ENCODE results near the gene GRAMD1B.
A peak's percentile ranks its signal among the peaks of the same experiment; 100 is the strongest.

The GRAMD1B gene

DNA sequence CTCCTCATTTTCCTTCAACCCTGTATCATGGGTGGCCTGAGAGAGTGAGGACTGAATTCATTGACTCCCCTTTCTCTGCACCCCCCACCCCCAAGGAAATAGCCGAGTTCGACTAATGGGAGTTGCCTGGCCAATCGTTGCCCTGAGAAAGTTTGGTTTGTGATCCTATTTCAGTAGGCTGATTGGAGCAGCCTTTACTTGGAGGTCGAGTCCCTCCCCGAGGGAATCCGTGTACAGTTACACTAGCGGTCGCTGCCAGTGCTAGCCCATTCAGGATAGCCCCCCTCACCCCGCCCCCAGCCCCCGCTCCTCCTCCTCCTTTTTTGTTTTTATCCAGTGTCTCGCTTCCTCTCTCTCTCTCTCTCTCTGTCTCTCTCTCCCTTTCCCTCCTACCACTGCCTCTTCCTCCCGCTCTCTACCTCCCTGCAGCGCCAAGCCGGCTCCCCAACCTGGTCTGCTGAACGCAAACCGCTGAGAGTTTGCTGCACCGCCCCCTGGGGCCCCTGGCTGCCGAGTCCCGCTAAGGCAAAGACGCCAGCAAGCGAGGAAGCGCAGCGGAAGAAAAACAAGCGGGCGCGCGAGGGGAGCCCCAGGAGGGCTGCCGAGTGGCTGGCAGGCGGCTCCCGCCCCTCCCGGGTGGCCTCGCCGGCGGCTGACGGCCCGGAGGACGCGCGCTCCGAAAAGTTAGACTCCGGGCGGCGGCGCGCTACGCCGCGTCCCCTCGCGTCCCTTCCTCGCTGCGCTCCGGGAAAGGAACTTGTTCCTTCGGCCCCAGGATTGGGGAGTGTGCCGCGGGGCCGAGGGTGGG lies at the start of gene GRAMD1B:
Gene GRAMD1B (plus strand): TSS at position 357 of the 808 bp plus-strand sequence. CDS start 524 bp downstream, outside the sequence.
- DNase-seq (ENCODE audit: low spot score): no peak

DNA sequence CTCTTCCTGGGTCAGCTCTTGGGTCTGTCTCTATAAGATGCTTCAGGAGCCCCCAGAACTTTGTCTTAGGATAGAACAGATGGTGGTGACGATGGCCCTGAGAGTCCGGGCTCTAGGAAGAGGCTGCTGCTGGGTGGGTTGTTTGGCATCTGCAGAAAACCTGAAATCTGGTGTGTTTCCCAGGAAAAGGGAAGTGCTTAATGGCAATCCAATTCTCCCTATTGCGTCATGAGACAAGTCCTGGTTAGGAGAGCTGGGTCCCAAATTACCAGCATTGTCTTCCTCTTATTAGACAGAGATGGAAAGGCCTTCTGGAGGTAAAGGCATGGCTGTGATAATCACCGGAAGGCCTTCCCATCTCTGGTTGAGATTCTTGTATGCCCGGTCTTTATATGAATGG lies 48.9 kb upstream of the GRAMD1B start:
- no peak for DNase-seq (ENCODE audit: low spot score)

DNA sequence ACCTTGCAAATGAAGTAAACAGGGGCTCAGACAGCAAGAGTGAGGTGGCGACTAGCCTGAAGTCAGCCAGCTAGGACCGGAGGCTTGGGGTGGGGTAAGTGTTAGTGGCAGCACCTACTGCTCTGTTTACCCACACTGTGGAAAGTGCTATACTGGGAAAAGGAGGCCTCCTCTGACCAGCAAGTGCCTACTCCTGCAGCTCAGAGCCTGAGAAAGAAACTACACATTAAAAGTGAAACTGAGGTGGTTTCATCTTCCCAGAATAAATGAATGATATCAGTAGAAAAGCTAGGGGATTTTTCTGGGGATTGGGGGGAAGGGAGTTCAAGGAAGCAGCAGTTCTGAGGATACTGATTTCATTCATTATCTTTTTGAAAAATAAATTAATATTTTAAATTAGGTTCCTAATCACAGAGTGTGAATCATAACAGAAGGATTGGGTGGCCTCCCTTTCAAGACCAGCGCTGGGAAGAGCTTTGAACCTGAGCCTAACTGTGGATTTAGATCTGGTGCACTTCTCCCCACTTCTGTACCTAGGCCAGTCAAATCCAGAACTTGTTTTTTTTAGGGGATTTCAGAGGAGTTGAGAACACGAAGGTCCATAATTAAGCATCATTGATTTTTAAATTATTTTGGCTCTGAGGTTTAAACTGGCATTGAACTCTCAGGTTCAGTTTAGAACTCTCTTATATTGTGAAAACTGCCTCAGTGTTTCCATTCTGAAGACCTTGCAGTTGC lies 48.1 kb upstream of the GRAMD1B start:
- no peak for DNase-seq (ENCODE audit: low spot score)

DNA sequence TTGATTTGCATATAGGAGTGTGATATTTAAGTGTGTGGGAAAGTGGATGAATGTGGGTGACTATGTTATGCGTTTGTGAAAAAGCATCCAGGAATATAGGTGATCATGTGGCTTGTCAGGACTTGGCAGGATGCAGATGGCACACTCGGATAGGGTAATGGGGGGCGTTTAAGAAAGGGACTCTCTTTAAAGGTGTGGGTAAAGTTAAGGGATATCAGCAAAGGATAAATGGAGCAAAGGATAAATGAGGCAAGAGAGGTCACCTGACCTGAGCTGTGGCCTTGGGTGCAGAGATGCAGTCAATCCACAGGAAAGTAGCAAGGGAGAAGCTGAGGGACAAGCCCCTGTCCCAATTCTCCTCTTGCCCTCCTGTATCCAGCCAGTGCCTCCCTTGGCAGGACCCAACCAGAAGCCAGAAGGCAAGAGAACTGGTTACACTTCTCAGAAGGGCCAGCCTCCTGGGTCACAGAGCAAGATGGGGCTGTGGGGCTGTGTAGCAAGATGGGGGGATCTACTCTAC lies 47.5 kb upstream of the GRAMD1B start:
- DNase-seq (ENCODE audit: low spot score): no peak

DNA sequence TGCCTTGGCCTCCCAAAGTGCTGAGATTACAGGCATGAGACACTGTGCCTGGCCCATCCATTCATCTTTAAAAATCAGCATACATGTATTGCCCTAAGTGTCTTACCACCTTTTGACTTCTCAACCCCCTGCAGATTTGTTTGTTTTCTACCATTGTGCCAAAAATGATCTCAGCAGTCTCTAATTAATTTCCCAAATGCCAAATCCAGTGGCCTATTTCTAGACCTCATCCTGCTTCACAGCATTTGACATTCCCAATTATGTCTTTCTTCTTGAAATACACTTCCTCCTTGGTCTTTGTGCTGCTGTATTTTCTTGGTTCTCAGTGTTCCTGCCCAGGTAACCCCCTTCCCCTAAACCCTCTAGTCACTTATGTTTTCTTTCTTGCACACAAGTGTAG lies 46.0 kb upstream of the GRAMD1B start:
- DNase-seq (ENCODE audit: low spot score): no peak

DNA sequence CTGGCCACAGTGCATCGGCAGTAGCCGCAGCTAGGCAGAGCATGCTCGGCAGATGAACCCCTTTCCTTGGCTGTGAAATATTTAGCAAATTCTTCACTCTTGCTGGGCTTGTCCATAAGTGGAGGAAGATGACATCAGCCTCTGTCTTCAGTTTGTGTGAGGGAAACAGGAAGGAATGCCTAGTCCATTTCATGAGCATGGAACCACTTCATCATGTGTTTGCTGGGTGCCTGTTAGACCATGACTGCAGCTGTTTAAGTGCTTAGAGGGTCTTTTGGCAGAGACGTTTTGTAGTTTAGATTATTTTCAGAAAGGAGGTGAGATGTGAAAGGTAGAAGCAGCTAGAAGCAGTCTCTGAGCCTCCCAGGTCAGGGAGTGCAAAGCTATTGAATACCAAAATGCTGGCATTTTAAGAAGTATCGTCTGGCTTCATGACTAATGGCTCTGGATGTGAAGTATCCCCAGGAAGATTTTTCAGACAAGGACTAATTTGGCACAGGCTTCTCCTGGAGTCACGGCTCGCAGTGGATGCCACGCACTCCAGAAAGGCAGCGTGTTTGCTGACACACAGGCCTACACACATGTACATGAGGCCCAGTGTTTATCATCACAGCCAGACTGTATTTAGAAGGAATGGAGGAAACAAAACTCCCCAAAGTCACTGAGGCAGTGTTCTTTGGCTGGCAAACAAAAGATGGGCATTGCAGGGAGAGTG lies 43.1 kb upstream of the GRAMD1B start:
- no peak for DNase-seq (ENCODE audit: low spot score)

DNA sequence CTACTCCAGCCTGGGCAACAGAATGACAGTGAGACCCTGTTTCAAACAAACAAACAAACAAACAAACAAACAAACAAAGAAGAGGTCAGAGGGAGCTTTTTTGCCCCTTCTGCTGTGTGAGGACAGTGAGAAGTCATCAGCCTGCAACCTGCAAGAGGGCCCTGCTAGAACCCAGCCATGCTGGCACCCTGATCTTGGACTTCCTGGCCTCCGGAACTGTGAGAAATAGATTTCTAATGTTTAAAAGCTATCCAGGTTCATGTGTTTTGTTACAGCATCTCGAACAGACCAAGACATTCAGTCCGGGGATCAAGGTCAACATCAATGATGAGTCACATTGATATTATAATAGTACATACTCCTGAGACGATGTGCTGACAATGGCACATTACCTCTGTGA lies 41.4 kb upstream of the GRAMD1B start:
- DNase-seq (ENCODE audit: low spot score): no peak

DNA sequence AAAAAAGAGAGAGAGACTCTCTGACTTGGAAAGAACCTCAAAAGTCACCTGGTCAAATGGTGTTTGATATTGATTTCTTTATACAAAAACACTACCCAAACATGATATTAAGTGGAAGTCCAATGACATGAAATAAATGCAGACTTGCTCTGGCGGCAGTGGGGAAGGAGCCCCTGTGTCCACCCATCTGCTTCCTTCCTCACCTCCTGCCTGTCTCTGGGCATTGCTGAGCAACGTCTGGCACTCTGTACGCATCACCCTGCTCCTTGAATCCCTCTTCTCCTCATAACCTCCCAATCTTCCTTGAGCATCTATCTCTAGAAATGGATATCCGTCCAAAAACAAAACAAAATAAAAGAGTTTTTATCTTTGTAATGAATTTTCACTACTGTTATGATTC lies 39.9 kb upstream of the GRAMD1B start:
- DNase-seq (ENCODE audit: low spot score): no peak

DNA sequence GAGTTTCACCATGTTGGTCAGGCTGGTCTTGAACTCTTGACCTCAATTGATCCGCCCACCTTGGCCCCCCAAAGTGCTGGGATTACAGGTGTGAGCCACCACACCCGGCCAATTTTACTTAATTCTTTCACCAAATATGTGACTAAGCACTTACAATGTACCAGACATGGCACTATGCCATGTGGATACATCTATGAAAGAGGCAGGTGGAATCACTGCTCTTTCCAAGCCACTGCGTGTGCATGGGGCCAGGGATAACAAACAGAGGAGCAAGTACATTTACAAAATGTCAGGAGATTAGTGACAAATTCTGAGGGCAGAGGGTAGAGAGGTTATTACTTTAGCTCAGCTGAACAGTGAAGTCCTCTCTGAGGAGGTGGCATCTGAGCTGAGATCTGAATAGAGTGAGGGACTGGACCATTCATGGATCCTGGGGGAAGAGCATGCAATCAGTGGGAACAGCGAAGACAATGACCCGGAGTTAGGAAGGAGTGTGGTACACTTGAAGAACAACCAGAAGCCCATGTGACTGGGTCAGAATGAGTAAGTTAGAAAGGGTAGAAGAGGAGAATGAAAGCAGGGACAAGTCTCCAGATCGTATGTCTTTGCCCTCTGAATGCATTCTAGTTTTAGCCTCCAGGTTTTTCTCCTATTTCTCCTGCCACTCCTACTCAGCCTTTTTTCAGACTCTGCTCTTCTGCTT lies 38.3 kb upstream of the GRAMD1B start:
- DNase-seq (ENCODE audit: low spot score): no peak

DNA sequence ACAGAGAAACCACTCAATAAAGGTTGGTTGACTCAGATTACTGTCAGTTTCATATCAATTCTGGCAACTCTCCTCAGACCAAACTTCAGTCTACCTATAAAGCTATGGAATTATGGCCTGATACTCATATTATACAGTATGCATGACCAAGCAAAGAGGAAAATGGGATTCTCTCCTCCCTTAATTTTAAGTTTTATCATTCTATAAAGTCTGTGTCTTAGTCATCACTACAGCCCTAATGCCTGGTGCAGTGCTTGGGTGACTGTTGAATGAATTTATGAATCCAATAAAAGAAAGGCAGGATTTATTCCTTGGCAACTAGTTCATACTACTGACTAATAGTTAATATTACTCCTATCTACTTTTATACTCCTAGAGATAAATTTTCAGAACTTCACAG lies 37.6 kb upstream of the GRAMD1B start:
- DNase-seq (ENCODE audit: low spot score): no peak

DNA sequence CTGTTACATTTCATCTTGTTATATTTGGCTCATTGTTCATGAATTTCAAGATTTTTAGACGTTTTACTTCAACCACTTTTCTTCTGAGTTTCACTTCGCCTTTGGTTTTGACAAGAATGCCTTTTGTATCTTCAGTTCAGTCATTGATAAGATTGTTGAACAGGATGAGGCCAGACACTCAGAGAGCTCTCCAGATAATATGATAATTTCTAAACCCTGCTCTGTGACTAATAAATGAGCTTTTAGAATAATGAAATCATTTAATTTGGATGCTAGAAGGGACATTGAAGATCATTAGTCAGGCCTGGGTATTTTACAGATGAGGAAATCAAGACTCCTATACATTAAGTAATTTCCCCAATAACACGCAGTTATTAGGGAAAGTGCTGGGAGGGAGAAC lies 37.2 kb upstream of the GRAMD1B start:
- no peak for DNase-seq (ENCODE audit: low spot score)

DNA sequence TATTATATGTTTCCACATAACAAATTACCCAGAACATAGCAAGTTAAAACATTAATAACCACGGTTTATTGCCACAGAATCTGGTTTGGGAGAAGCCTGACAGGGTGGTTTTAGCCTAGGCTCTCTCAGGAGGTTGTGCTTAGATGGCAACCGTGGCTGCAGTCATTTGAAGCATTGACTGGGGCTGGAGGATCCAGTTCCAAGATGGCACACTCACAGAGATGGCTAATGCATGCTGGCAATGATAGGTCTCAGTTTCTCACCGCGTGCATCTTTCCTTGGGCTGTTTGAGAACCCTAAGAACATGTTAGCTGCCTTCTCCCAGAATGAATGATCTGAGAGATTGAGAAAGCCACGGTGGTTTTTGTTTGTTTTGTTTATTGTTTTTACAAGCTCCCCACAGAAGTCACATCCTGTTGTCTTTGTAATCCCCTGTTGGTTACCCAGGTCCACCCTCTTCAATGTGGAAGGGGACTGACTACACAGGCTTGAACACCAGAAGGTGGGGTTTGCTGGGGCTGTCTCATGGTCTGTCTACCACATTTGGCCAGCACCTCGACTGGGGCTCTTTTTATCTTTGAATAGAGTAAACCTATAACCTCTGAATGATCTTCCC lies 36.6 kb upstream of the GRAMD1B start:
- no peak for DNase-seq (ENCODE audit: low spot score)

DNA sequence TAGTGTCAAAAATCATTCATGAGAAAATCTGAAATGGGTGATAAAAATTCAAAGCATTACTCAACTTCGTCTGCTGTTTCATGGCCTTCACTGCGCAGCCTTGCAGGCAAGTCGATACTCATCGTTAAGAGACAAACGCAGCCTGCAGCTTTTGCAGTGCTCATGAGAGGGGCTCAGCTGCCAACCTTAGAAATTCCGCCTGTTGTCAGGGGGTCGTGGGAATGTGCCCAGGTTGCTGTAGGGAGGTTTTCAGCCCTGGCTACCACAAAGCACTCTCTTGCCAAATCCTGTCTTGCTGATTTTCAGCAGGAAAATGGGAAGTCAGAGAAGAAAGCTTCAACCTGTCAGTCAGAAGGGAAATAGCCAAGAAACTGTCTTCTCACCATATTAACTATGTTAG lies 25.4 kb upstream of the GRAMD1B start:
- DNase-seq (ENCODE audit: low spot score): no peak

DNA sequence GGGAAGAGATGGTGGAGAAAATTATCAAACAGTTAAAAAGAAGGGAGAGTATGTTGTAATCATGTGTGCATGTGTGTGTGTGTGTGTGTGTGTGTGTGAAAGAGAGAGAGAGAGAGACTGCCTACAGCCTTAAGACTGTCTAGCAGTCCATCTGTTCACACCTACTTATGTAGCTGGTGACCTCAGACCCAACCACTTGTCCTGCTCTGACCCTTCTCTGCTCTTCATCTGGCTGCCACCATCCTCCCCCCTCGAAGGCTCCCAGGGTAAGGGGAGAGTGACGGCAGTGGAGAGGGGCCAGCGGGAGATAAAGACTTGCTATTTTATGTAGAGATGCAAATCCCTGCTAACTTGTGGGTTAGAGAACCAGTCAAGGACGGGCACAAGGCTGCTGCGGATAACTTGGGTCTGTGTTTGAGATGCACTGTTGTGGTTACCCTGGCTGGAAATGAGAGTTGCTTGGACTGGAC lies 24.9 kb upstream of the GRAMD1B start:
- no peak for DNase-seq (ENCODE audit: low spot score)

DNA sequence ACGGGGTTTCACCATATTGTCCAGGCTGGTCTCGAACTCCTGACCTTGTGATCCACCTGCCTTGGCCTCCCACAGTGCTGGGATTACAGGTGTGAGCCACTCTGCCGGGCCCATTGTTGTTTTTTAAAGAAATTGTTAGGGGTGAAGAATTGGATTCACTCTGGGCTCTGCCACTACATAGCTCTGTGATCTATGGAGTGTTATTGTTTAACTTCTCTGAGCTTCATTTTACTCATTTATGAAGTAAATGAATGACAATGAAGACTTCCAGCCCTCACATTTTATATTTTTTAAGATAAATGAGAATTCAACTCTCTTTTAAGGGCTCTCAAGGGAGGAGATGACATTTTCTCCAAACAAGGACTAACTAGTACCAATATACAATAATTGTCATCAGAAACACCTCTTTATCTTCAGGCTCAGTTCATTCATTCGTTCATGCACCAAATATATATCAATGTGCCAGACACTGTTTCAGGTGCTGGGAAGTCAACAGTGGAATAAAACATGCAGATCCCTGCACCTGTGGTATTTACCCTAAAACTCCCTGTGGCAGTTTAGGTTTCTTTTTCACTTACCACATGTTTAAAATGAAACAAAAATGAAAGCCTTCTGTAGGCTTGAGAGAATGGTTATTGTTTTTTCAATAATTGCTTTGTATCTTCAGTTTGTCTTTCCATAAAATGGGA lies 23.5 kb upstream of the GRAMD1B start:
- no peak for DNase-seq (ENCODE audit: low spot score)

DNA sequence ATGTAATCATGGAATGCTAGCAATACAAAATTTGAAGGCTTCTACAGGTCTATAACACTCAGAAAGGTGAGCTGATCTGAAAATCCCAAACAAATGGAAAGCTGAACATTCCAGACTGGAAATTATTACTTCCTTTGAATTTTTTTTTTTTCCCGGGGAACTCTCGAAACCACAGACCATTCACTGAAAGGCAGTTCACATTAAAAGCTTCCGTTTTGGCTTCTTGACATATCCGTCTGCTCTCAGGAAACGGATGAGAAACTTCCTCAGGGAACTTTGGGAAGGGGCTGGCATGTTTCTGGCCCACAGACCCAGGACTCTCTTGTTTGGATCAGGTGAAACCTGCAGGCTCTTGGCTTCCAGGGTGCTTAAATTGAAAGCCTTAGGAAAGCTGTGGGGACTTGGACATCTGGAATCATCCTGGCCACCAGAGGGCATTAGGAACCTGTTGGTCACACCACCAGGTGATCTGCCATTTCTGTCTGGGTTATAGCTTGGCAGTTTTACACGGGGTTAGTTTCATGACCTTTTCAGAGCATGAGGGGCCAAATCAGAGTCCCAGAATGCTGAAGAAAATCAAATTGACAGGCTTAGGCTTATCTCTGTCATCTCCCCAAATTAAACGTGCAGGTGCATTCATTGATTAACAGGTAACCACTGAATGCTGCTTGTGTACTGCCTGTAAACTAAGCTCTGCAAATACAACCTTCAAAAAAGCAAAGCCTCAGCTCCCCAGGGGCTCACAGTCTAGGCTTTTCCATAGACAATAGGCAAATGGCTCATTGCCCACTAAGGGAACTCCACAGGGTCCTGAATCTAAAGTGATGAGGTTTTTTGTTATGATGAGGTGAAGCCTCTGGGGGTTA lies 22.7 kb upstream of the GRAMD1B start:
- peak; percentile 70 for DNase-seq (ENCODE audit: low spot score)

DNA sequence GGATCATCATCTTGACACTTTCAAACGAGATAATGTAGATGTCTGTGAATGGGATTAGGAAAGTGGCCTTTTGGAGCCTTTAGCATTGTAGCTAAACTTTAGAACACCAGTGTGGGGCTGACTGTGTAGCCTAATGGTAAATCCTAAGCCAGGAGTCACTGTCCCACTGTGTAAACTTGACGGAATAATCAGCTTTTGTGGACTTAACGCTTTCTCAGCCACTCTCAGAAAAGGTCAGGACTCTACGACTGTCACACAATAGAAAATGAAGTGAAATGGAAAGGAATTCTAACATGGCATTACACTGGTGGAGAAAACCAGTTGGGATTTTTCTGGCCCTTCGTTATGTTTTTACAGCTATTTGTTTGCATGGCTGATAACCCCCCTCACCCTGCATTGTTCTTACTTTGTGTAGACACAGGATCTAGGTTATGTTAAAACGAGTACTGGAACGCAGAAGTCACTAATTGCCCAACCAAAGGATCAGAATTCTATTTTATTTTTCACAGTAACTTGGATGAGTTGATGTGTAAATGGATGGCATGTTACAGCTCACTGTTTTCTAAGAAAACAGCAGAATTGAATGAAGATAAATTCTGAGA lies 22.0 kb upstream of the GRAMD1B start:
- no peak for DNase-seq (ENCODE audit: low spot score)

DNA sequence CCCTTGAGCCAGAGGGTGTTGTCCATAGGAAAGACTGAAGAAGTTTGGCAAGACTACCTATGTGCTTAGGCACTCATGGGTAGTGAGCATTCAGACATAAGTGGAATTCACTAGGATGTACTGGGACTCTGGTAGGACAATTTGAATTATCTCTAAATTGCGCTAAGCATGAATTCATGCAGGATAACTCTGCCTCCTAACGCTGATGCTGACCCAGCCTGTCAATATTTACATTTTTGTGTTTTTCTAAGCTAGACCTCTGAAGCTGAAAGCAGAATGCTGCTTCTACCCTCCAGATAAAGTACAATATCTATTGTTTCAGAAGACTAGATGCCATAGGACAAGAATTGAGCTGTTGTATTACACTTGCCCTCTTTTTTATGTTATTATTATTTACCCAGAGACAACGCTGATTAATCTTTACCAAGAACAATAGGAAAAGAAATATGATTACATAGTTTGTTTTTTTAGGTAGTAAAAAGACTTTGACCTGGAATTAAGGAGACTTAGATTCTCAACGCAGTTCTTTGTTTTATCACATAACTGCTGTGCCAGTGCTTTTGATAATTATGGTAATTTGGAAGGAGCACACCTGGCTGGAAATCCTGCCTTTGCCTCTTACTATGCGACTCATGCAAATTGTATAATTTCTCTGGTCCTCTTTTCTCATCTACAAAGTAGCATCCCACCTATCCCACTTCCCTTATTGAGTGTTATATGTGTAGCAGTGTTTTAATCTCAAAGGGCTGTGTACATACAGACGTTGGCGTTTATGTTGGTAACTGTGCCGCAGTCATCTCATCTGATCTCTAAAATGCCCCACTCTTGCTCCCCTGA lies 21.2 kb upstream of the GRAMD1B start:
- no peak for DNase-seq (ENCODE audit: low spot score)

Measured in SW480 (cell line).